ENCODE results near the gene P2RY6.

P2RY6 gene

GRCh38 chr11:73237471-73238290, 34.5 kb upstream of the P2RY6 start:
- no peak for DNase-seq

DNA sequence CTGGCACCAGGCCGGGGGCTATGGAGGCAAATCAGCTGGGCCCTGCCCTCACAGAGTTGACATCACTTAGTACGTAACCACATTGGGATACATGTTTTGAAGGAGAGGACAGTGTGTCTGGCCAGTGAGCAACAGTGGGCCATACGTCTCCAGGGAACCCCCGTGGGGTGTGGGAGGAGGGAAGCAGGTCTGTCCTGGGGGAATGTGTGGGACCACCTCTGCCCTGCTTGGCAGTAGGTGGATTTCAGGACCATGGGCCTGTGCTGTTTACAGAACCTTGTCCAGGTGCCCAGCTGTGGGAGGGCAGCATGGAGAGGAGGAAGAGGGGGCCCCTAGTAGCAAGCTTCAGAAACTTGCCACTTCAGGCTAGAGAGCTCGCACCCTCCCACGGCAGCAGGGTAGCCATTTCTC, 33.0 kb upstream of the P2RY6 start:
- DNase-seq = no peak

GRCh38 chr11:73239571-73240189, 32.5 kb upstream of the P2RY6 start:
- no peak for DNase-seq

DNA sequence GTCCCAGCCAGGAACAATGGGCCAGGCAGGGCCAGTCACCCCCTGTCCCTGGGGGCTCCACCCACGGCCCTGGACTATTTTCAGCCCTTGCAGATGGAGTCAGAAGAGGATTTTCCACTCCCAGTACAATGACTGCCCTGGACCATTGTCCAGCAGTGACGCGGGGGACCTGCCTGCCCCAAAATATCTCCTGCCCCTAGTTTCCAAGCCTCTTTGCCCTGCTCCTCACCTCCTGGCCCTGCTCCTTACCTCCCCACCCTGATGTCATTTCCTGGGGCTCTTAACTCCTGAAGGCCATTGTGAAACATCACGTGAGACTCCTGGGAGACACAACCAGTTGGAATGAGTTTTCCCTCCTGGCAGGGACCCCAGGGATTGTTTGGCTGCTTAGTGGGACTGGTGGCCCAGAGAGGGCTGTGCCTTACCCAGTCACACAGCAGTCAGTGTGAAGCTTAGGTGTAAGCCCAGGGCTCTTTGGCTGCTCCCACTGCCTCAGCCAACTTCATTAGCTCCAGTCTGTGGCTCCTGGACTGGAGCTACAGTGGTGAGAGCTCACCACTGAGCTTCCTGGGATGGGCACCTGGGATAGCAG, 31.9 kb upstream of the P2RY6 start:
- no peak for DNase-seq

GRCh38 chr11:73241300-73241699, 30.8 kb upstream of the P2RY6 start:
- DNase-seq = no peak

- peak; percentile 52 for DNase-seq
These were observed 29.7 kb upstream of the P2RY6 start for GRCh38 chr11:73242251-73243092.

- DNase-seq = no peak
These were observed 29.0 kb upstream of the P2RY6 start for GRCh38 chr11:73243093-73243485.

DNA sequence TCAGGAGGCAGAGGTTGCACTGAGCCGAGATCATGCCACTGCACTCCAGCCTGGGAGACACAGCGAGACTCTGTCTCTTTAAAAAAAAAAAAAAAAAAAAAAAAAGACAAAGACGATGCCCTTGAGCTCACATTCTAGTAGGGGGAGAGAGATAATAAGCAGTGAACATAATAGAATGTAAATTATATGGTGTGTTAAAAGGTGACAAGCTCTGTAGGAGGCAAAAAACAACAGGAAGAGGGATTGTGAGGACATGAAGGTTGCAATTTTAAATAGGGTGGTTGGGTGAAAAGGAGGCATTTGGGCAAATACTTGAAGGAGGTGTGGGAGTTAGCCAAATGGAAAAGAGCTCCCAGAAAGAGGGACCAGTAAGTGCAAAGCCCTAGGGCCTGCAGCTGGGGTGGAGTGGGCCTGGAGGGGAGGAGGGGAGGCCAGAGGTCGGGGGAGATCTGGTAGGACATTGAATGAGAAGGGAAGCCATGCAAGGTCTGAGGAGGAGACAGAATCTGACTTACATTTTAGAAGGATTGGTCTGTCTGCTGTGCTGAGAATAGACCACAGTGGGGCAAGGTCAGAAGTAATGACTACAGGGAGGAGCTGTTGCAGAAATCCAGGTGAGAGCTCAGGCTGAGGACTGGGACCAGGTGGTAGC, 27.4 kb upstream of the P2RY6 start:
- peak; percentile 33 for DNase-seq

DNA sequence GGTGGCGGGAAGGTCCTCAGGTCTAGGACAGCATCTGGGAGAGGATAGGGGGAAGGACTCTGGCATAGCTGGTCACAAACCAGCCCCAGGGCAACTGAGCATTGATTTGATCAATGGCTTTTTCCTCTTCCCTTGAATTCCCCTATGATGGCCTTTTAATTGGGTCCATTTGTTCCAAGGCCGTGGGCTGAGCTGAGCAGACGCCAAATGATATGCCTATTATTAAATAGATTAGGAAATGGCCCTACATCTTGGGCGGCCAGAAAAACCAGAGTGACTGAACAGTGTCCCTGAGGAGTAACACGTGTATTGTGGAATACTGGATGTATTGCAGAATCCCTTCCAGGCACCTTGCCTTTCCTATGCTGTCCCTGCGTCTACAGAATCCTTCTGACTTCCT, 26.7 kb upstream of the P2RY6 start:
- no peak for DNase-seq

DNA sequence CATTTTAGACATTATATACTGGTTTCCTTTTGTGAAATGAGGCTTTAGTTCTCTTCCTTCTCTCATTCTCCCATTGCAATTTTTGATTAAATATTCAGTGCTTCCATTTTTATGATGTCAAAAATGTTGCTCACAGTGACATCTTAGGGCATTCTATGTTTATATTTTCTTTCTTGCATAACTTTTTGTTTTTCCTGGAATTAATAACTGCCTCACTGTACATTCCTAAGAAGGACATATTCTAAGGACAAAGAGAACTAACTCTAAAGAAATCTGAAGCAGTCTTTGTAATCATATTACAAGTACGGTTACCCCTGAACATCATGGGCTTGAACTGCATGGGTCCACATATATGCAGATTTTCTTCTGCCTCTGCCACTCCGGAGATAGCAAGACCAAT, 25.8 kb upstream of the P2RY6 start:
- no peak for DNase-seq

GRCh38 chr11:73248526-73249185, 23.5 kb upstream of the P2RY6 start:
- no peak for DNase-seq

DNA sequence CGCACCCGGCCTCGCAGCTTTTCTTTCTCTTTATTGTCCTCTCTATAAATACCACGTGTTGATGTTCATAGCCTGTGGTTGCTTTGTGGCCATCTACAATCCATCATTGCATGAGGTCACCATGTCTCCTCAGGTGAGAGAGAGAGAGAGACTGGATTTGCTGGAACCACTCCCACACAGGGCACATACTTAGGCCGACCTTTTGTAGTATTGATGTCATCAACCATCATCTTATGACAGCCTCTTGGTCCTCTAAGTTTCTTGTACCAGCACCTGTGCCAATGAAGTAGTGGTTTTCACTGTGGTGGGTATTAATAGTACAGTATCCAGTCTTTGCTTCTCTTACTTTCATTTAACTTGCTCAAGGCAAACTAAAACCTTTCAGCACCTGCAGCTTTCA, 22.8 kb upstream of the P2RY6 start:
- no peak for DNase-seq

- no peak for DNase-seq
These were observed 22.0 kb upstream of the P2RY6 start for GRCh38 chr11:73249853-73250783.

- DNase-seq = peak; percentile 57
These were observed 19.5 kb upstream of the P2RY6 start for GRCh38 chr11:73252577-73253191.

DNA sequence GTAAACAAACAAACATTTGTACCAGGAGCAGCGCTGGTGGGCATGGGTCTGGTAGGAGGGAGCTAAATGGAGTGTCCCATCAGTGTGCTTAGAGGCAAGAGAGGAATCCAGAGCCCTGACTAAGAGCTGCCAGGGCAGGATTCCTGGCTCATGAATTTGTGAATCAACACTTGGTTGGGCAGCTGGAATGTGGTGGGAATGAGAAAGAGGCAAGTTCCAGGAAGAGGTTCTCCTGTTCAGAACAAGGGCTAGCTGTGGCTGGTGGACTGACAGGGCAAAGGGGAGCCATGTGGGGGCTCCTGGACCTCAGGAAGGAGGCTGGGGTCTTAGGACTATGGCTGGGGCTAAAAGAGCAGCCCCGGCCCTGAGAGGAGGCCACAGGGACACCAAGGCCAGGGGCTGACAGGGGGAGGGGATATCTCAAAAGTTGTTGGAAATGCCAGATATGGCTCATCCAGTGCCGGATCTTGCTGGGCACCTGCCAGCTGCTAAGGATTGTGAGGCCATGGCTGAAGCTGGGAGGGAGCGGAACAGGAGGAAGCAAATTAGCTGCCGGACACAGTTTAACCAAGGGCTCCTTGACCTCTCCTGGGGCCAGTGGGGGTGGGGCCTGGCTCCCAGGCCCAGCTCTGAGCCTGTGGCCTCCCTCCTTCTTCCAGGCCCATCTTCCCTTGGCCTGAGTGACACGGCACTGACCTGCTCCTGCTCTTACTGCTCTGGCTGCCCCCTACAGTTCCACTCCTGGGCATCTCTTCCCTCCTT, 14.6 kb upstream of the P2RY6 start:
- no peak for DNase-seq

DNA sequence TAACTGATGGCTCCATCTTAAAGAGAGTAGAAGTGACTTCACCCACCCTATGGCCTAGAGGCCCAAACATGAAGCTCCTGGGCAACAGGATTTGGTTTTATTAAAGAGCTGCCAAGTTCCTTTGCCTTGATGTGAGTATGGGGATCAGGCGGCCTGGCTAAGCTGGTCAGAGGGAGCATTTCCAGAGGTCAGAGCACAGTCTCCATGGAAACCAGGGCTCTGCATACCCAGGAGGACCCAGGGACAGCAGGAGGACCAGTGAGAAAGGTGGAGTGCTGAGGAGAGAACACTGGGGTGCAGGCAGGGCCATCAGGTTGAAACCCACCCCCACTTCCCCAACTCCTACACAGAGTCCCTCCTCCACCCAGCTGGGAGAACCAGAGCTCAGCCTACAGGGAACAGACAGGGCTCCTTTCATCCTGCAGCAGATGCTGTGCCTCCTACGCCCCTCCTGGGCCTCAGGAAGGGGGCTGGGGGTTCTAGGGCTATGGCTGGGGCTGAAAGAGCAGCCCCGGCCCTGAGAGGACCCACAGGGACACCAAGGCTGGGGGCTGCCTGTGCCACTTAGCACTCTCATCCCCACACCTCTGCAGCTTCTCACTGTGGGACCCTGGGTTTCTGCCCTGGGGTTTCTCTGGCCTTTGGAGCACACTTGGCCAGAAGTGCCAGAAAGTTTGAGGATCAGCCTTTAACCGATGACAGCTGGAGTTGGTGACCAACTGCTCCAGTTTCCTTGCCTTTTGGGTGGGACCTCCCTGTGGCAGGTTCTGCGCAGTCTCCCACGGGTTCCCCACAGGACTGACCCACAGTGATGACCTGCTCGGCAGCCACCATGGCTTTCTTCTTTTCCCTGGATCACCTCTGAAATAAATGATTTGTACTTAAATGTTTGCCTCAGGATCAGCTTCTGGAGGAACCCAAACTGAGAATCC, 13.8 kb upstream of the P2RY6 start:
- DNase-seq = no peak

DNA sequence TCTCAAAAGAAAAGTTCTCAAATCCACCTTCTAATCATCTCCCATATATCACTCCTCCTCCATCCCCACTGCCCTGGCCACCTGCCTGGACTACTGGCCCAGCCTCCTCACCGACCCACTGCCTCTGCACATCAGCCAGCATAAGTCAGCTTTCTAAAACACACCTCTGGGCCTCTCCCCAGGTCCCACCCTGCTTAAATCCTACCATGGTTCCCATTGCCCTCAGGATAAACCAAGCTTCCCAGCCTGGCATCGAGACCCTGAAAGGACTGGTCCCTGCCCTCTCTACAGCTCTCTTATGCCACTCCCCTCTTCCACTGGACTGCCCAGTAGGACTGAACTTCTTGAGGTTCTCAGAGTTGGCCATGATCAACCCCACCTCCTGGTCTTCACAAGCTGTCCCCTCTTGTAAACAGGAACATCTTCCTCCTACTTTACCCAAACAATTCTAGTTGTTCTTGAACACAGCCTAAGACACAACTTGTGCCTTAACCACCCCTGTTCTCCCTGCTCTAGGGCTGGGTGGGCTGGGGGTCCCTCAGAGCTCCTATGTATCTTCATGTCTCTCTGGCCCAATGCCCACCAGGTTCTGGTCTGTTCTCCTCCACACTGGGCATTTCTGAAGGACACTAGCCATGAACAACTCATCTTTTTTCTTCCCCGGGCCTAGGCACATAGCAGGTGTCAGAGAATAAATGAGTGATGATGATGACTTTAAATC, 12.6 kb upstream of the P2RY6 start:
- no peak for DNase-seq

DNA sequence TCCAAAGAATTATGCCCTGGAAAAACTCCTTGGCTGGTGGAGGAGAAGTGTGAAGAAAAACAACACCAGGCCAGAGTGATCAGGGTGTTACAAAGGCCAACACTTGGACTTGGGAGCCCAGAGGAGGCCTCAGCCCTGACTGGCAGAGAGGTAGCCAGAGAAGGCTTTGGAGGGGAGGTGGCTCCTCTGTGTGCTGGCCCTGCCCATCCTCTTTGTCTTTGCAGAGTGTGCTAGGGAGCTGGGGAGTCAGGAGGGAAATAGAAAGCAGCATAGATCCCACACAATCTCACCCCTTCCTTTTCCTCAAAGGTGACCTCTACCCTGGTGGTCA, 12.0 kb upstream of the P2RY6 start:
- no peak for DNase-seq
